Neural cell (in vitro differentiated cells): ENCODE results near the gene TMTC1. TPM values are rescaled to one million over a fixed set of nuclear protein-coding genes. Genes with fewer than 3 reads are reported as not detected.

Experiments used
- H2AFZ ChIP-seq: fragments of 200-600, 300-800 bp; sonication (generic), shearing (Covaris generic); 2 replicates; pipeline ENCODE4 v1.6.0; 2014; ENCODE audit warnings: low read depth, mild to moderate bottlenecking, antibody characterized with exemption, low read length, moderate library complexity
- H3F3A ChIP-seq: fragments of 200-600 bp; shearing (Covaris generic); 2 replicates; pipeline ENCODE4 v1.6.1; 2016; ENCODE audit warnings: mild to moderate bottlenecking, moderate library complexity, mixed read lengths, antibody characterized with exemption, low read length; ENCODE audit not compliant: insufficient read depth, poor library complexity, severe bottlenecking
- H3K27ac ChIP-seq: fragments of 200-600, 300-800 bp; sonication (generic), shearing (Covaris generic); 2 replicates; pipeline ENCODE4 v1.5.1; 2014; ENCODE audit warnings: mild to moderate bottlenecking, low read length, moderate library complexity
- H3K27me3 ChIP-seq: fragments of 300-800, 200-600 bp; sonication (generic), shearing (Covaris generic); 2 replicates; pipeline ENCODE4 v1.6.0; 2014; ENCODE audit warnings: mild to moderate bottlenecking, low read depth, low read length, moderate library complexity; ENCODE audit not compliant: insufficient read depth
- H3K36me3 ChIP-seq: fragments of 300-800, 200-600 bp; sonication (generic), shearing (Covaris generic); 2 replicates; pipeline ENCODE4 v1.5.1; 2014; ENCODE audit warnings: mild to moderate bottlenecking, antibody characterized with exemption, low read length, moderate library complexity; ENCODE audit not compliant: insufficient read depth
- H3K4me2 ChIP-seq: fragments of 300-800, 200-600 bp; sonication (generic), shearing (Covaris generic); 2 replicates; pipeline ENCODE4 v1.6.0; 2014; ENCODE audit warnings: mild to moderate bottlenecking, low read length
- H3K4me3 ChIP-seq: fragments of 300-800, 200-600 bp; sonication (generic), shearing (Covaris generic); 2 replicates; pipeline ENCODE4 v1.5.1; 2014; ENCODE audit warnings: mild to moderate bottlenecking, low read length, moderate library complexity
- H3K79me2 ChIP-seq: fragments of 200-600 bp; shearing (Covaris generic); replicated peaks from 2 replicates; pipeline ENCODE4 v1.6.0; 2014; ENCODE audit warnings: mild to moderate bottlenecking, low read length, moderate library complexity; ENCODE audit not compliant: insufficient read depth
- H3K9ac ChIP-seq: fragments of 300-800, 200-600 bp; sonication (generic), shearing (Covaris generic); 2 replicates; pipeline ENCODE4 v1.6.1; 2016; ENCODE audit warnings: mild to moderate bottlenecking, low read length, mixed read lengths
- H3K9me2 ChIP-seq: fragments of 200-600 bp; shearing (Covaris generic); 2 replicates; pipeline ENCODE4 v1.6.1; 2016; ENCODE audit warnings: mild to moderate bottlenecking, low read length, mixed read lengths; ENCODE audit not compliant: insufficient read depth
- H3K9me3 ChIP-seq: fragments of 200-600, 300-800 bp; sonication (generic), shearing (Covaris generic); 2 replicates; pipeline ENCODE4 v1.6.1; 2016; ENCODE audit warnings: mild to moderate bottlenecking, mixed run types, low read length, moderate library complexity, mixed read lengths
- H4K20me1 ChIP-seq: fragments of 200-600 bp; shearing (Covaris generic); 2 replicates; pipeline ENCODE4 v1.6.1; 2016; ENCODE audit warnings: mild to moderate bottlenecking, mixed run types; ENCODE audit not compliant: insufficient read depth
- EP300 ChIP-seq: fragments of 450-650 bp; conservative IDR thresholded peaks from 2 replicates; pipeline ENCODE4 v1.6.1; 2014; ENCODE audit warnings: antibody characterized with exemption, mild to moderate bottlenecking, moderate library complexity; ENCODE audit not compliant: poor library complexity, severe bottlenecking
- EZH2 ChIP-seq: fragments of 200-600, 300-800 bp; shearing (Covaris generic), sonication (generic); IDR thresholded peaks from 2 replicates; pipeline ENCODE4 v1.6.1; 2014; ENCODE audit warnings: antibody characterized with exemption, low read length, borderline replicate concordance, mild to moderate bottlenecking; ENCODE audit not compliant: insufficient read depth, poor library complexity, severe bottlenecking
- MXI1 ChIP-seq: fragments of 450-650 bp; conservative IDR thresholded peaks from 2 replicates; pipeline ENCODE4 v1.6.1; 2014; ENCODE audit warnings: antibody characterized with exemption, mild to moderate bottlenecking; ENCODE audit not compliant: poor library complexity, severe bottlenecking
- POLR2AphosphoS5 ChIP-seq: IDR thresholded peaks from 2 replicates; pipeline ENCODE4 v1.6.1; 2012
- RAD21 ChIP-seq: fragments of 450-650 bp; conservative IDR thresholded peaks from 2 replicates; pipeline ENCODE4 v1.6.1; 2014; ENCODE audit warnings: antibody characterized with exemption, mild to moderate bottlenecking, moderate library complexity
- SMC3 ChIP-seq: fragments of 450-650 bp; conservative IDR thresholded peaks from 2 replicates; pipeline ENCODE4 v1.6.1; 2014; ENCODE audit warnings: antibody characterized with exemption, mild to moderate bottlenecking, moderate library complexity; ENCODE audit not compliant: poor library complexity
- TAF1 ChIP-seq: IDR thresholded peaks from 2 replicates; pipeline ENCODE4 v1.6.1; 2012; ENCODE audit warnings: low read depth
- polyA plus RNA-seq: library from polyadenylated mRNA; depleted of rRNA; stranded (reverse); fragments of >200 nt; gene quantifications from 2 replicates; pipeline ENCODE4 v1.2.3, GENCODE V29; 2014
- TF ChIP-seq, protein P1 (sequence below): fragments of 450-650 bp; IDR thresholded peaks from 2 replicates; pipeline ENCODE4 v1.5.1; 2014; ENCODE audit warnings: antibody characterized with exemption, mild to moderate bottlenecking, moderate library complexity; ENCODE audit not compliant: poor library complexity, severe bottlenecking
- TF ChIP-seq, protein P2 (sequence below): IDR thresholded peaks from 2 replicates; pipeline ENCODE4 v1.6.1; 2012; ENCODE audit warnings: borderline replicate concordance

TMTC1 gene
- polyA plus RNA-seq, 1 donor from 2014 or later: 10.0 TPM

DNA sequence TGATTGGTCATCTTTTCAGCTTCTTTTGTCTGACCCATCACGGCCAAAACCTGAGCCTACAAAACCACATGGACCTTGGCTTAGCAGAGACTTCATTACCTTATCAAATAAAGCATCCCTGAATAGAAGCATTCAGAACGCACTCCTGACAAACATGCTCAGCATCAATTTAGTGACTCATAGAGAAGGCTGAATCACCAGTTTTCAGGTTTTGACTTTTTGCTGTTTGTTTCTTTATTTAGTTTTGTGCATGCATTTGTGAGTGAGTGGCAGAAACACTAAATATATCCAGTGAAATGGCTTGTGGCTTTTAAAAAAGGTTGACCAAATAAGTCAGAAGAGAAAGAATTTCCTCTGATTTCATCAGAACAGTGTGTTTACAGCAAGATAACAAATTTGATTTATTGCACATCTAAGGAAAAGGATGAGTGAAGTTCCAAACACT lies 267.3 kb downstream of the TMTC1 start:
- no peaks in the 10 kb centered on the region for H3K27me3 ChIP-seq
- H3K79me2 ChIP-seq: no peaks in the 10 kb centered on the region
- no peaks in the 10 kb centered on the region for H4K20me1 ChIP-seq
- no peak overlapping the region for H3K9ac ChIP-seq
- TF ChIP-seq, protein P1, sequence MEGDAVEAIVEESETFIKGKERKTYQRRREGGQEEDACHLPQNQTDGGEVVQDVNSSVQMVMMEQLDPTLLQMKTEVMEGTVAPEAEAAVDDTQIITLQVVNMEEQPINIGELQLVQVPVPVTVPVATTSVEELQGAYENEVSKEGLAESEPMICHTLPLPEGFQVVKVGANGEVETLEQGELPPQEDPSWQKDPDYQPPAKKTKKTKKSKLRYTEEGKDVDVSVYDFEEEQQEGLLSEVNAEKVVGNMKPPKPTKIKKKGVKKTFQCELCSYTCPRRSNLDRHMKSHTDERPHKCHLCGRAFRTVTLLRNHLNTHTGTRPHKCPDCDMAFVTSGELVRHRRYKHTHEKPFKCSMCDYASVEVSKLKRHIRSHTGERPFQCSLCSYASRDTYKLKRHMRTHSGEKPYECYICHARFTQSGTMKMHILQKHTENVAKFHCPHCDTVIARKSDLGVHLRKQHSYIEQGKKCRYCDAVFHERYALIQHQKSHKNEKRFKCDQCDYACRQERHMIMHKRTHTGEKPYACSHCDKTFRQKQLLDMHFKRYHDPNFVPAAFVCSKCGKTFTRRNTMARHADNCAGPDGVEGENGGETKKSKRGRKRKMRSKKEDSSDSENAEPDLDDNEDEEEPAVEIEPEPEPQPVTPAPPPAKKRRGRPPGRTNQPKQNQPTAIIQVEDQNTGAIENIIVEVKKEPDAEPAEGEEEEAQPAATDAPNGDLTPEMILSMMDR: no peak
- no peak for TF ChIP-seq TAF1
- TF ChIP-seq MXI1: no peak
- no peak for TF ChIP-seq SMC3
- TF ChIP-seq, protein P2, sequence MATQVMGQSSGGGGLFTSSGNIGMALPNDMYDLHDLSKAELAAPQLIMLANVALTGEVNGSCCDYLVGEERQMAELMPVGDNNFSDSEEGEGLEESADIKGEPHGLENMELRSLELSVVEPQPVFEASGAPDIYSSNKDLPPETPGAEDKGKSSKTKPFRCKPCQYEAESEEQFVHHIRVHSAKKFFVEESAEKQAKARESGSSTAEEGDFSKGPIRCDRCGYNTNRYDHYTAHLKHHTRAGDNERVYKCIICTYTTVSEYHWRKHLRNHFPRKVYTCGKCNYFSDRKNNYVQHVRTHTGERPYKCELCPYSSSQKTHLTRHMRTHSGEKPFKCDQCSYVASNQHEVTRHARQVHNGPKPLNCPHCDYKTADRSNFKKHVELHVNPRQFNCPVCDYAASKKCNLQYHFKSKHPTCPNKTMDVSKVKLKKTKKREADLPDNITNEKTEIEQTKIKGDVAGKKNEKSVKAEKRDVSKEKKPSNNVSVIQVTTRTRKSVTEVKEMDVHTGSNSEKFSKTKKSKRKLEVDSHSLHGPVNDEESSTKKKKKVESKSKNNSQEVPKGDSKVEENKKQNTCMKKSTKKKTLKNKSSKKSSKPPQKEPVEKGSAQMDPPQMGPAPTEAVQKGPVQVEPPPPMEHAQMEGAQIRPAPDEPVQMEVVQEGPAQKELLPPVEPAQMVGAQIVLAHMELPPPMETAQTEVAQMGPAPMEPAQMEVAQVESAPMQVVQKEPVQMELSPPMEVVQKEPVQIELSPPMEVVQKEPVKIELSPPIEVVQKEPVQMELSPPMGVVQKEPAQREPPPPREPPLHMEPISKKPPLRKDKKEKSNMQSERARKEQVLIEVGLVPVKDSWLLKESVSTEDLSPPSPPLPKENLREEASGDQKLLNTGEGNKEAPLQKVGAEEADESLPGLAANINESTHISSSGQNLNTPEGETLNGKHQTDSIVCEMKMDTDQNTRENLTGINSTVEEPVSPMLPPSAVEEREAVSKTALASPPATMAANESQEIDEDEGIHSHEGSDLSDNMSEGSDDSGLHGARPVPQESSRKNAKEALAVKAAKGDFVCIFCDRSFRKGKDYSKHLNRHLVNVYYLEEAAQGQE: no peak
- no peak for TF ChIP-seq POLR2AphosphoS5
- TF ChIP-seq EZH2: no peak
- no peak for TF ChIP-seq RAD21
- no peak for TF ChIP-seq EP300
- no peak overlapping the region for H3K27ac ChIP-seq
- H3K9me2 ChIP-seq: no peaks in the 10 kb centered on the region
- H3K4me2 ChIP-seq: no peak overlapping the region
- H3K4me3 ChIP-seq: no peak overlapping the region
- H2AFZ ChIP-seq: no peak overlapping the region
- H3K9me3 ChIP-seq: no peaks in the 10 kb centered on the region
- H3K36me3 ChIP-seq: no peaks in the 10 kb centered on the region
- no peaks in the 10 kb centered on the region for H3F3A ChIP-seq

DNA sequence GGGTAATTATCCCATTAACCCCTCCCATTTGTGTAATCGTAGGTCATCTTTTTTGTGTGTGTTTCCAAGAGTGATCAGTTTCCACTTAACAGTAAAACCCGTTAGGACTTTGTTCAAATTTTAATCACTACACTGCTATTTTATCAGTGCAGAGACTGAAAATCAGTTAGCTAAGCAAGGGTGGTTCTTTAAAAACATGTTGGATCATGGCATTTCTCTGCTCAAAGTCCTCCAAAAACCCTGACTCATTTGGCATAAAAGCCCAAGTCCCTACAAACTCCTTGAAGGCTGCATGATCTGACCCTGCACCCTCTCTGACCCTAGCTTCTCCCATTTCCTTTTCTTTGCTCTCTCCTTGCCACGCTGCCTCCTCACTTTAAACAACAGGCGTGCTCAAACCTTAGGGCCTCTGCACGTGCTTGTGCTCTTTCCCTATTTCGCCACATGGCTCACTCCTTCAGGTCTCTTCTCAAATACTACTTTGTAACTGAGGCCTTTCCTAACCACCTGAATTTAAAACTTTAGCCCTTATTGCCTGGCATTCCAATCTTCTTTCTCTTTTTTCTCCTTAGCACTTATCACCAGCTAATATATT lies 273.1 kb downstream of the TMTC1 start:
- Histone ChIP-seq H3K4me3 (no peak overlapping the region), H2AFZ (no peak overlapping the region), H4K20me1 (no peaks in the 10 kb centered on the region), H3K4me2 (no peak overlapping the region), H3K27me3 (no peaks in the 10 kb centered on the region), H3K79me2 (no peaks in the 10 kb centered on the region), H3K27ac (no peak overlapping the region), H3K9me3 (no peaks in the 10 kb centered on the region), H3K9ac (no peak overlapping the region), H3K36me3 (no peaks in the 10 kb centered on the region), H3K9me2 (no peaks in the 10 kb centered on the region), H3F3A (no peaks in the 10 kb centered on the region)
- TF ChIP-seq EP300: no peak
